IPS-11a (cell line): ENCODE data around the gene ATG16L1.

ENCODE experiments used
- H3K4me3 ChIP-seq: one replicate; pipeline ENCODE4 v1.5.1; 2013; ENCODE audit warnings: low read depth, low read length, control low read depth

The ATG16L1 gene

DNA sequence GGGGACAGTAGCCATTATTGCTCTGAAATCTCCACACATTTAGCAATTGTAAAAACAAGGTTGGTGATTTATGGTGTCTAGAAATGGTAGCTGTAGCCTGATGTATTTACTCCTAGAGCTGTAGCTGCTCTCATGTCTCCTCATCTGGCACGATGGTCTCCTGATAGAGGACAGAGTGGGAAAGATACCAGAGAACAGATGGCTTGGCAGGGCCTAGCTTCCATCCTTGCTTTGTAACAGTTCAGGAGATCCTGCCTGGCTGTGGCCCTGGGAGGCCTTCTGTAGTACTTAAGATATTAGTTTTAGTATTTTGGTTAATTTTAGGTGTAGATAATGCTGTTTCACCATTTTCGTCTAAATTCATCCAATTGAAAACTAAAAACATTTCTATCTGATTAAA, 6.7 kb downstream of the ATG16L1 start:
- H3K4me3 ChIP-seq = no peak overlapping the region

DNA sequence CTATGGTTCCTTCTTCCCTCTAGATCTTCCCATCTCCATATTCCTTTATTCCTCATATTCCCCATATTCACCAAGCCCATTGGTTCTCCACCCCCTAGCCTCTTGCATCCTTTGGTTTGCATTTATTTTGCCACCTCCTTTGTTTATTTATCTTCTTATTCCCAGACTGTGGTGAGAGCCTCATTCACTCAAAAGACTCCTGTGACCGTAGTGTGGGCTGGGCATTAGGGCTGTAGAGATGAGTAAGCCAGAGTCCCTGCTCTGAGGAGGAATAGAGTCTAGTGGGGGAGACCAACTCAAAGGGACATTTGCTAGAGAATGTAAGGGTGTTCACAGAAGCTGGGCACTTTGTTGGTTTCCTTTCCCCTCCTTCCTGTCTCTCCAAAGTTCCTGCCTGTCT, 8.3 kb downstream of the ATG16L1 start:
- no peak overlapping the region for H3K4me3 ChIP-seq

DNA sequence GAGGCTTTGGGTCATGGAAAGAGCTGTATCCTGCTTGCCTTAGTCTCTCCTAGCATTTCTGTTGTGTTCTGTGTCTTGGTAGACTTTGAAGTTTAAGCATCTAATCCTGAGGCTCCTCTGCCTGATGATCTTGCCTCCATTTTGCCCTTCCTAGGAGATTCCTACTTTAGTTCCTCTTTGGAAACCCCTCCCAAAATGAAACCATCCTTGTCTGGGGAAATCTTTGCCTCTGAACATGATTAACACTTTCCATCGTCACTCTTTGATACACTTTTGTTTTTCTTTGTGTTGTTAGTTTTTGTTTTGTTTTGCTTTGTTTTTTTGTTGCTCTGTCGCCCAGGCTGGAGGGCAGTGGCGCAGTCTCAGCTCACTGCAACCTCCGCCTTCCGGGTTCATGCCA, 9.2 kb downstream of the ATG16L1 start:
- H3K4me3 ChIP-seq = no peak overlapping the region

DNA sequence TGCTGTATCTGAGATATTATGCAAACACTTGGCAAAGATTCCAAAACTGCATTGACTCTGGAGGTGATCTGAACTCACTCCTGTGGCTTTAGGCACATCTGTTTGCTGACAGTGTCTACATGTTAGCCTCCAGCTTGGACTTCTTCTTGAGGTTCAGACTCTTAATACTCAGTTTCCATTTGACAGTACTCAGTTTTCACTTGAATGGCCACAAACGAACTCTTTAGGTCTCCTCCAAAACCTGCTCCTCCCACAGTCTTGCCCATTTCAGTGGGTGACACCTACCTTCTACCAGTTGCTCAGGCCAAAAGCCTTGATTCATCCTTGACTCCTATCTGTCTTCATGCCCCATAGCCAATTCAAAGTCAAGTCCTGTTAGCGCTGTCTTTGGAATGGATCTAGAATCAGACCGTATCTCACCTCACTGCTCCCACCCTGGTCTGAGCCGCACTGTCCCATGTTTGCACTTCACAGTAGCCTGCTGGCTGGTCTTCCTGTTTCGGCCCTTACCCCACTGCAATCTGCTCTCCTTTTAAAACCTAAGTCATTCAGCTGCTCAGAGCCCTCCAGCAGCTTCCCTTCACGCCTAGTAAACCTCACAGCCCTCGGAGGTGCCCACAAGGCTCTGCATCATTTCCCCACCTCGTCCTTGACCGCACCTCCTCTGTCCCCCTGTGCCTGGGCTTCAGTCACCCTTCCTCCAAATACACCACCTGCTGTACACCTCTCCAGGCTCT, 10.5 kb downstream of the ATG16L1 start:
- no peak overlapping the region for H3K4me3 ChIP-seq

DNA sequence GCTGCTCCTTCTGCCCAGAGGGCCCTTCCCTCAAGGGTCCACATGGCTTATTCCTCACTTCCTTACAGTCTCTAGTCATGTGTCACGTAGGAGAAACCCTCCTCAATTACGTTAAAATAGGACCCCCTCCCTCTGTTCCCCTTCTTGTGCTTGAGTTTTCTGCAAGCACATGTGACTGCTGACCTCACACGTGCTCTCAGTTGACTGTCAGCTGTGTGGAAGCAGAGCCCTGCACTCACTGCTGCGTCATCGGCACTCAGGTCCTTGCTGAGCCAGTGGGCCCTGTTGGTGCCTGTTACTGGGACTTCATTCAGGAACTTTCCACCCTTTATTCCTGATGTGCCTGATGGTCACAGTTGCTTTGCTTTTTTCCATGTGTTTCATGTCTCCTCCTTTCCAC, 11.1 kb downstream of the ATG16L1 start:
- H3K4me3 ChIP-seq = no peak overlapping the region

DNA sequence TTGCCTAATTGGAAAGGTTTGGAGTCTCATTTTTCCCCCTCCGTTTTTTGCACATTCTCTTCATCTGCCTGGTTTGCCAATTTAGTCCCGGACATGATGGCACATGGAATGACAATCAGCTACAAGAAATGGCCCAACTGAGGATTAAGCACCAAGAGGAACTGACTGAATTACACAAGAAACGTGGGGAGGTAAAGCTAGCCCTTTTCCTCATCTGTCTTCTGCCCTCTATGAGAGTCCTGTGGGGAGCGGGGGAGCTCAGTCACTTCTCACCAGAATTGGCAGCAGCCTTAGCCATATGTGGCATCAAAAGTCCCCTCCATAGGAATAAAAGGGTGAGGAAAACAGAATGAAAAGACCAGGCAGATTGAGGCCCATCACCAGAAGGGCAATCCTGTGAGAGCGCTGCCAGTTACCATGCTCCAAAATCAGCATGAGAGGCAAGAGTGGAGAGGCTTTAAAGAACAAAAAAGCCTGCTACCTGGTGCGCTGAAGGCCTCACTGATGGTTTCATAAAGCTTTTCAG, 11.6 kb downstream of the ATG16L1 start:
- no peak overlapping the region for H3K4me3 ChIP-seq

DNA sequence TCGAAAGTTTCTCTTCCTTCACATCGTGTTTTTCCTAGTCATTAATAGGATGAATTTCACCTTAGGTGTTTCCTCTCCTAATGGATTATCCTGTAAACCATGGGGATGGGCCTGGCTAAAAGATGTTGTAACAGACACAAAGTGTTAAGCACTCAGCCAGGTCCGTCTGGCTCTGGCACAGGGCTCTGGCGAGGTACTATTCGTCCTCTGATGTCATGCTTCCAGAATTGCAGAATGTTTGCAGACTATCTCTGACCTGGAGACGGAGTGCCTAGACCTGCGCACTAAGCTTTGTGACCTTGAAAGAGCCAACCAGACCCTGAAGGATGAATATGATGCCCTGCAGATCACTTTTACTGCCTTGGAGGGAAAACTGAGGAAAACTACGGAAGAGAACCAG, 13.2 kb downstream of the ATG16L1 start:
- no peak overlapping the region for H3K4me3 ChIP-seq

DNA sequence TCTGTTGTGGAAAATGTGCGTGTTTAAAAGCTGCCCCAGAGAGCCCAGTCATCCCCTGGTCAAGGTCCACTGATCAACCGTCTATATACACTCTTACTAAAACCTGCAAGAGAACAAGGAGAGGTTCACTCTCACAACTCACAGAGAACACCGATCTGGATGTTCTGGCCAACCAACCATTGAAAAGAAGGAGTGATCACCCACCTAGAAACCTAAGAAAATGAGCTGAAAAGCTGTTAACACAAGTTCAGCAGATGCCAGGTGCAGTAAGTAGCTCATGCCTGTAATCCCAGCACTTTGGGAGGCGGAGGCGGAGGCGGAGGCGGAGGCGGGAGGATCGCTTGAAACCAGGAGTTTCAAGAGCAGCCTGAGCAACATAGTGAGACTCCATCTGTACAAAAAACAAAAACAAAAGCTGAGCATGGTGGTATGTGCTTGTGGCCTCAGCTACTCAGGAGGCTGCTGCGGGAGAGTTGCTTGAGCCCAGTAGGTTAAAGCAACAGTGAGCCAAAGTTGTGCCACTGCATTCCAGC, 14.5 kb downstream of the ATG16L1 start:
- no peak overlapping the region for H3K4me3 ChIP-seq

DNA sequence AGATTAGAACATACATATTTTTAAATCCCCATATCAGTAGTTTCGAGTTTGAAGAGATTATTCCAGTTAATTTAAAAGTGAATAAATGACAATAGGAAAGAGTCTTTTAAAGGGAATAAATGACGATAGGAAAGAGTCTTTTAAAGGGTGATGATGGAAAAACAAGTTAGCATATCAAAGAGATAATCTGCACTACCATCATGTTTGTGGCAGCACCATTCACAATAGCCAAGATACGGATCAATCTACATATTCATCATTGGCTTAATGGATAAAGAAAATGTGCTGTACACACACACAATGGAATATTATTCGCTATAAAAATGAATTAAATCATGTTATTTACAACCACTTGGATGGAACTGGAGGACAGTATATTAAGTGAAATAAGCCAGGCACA, 15.0 kb downstream of the ATG16L1 start:
- H3K4me3 ChIP-seq = no peak overlapping the region

DNA sequence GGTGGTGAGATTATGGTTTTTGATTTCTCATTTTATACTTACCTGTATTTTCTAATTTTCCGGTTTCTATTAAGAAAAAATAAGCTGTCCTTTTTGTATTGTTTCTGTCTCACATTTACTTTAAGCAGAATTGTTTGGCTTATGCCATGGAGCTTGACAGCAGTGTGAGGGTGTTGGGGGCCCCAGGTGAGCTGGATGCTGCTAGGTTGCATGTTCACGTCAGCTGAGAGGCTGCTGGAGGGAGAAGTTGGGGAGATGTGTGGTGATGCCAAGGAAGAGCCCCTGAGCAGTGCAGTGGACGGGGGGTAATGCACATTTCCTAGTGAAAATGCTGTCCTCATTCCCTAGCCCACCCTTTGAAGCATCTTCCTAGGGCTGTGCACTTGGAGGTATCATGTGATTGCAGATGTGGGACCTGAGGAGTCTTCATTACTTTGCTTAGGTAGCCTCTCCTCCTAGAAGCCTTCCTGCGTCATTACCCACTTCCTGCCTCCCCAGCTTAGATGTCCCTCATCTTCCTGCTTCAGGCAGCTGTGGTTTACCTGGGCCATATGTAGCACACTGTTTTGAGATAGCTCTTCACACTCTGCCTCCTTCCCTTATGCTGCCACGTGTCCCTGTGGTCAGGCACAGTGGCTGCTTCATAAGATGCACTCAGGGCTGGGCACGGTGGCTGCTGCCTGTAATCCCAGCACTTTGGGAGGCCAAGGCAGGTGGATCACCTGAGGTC, 16.2 kb downstream of the ATG16L1 start:
- no peak overlapping the region for H3K4me3 ChIP-seq

DNA sequence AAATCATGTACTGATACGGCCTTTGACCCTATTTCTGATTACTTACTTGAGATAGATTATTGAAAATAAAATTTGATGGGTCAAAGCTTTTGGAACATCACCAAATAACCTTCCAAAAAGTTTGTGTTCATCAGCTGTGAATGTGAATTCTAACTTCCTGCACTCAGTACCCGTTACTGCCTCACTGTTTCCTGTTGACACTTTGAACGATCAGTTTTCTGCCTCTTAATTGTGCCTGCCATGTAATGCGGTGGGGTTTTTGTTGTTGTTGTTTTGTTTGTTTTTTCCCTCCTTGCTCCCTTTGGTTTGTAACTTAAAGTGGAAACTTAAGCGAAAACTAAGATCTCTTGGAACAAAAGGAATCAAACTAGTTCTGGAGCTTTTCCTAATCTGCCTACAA, 18.9 kb downstream of the ATG16L1 start:
- H3K4me3 ChIP-seq = no peak overlapping the region

DNA sequence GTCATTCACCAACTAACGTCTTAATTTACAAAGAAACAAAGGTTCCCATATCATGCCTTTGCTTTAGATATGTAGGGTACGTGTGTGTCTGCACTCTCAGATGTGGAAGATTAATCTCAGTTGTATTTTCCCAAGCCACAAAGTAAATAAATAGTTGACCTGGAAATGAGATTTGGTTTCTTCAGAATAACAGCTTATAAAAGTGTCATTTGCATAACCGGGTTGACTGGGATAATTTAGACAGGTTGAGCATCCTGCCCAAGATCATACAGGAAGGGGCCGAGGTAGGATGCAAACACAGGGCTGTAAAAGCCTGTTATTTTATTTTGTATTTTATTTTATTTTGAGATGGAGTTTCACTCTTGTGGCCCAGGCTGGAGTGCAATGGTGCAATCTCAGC, 19.5 kb downstream of the ATG16L1 start:
- H3K4me3 ChIP-seq = no peak overlapping the region

DNA sequence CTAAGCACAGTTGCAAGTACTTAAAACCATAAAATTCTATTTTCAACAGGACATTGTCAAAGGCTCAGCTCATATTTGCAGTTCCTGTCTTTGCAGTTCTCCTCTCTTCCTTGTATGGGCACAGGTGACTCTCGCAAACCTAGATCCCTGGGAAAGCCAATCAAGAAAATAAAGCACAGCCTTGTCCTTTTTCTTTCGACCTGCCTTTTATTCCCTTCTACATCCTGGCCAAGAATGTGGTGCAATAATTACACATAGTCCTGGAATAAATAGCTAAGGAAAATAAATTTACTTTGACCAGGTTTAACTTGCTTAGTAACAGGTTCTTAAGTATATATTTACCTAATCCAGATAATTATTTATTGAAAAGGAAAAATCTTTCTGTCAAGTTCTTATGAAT, 20.2 kb downstream of the ATG16L1 start:
- H3K4me3 ChIP-seq = no peak overlapping the region

DNA sequence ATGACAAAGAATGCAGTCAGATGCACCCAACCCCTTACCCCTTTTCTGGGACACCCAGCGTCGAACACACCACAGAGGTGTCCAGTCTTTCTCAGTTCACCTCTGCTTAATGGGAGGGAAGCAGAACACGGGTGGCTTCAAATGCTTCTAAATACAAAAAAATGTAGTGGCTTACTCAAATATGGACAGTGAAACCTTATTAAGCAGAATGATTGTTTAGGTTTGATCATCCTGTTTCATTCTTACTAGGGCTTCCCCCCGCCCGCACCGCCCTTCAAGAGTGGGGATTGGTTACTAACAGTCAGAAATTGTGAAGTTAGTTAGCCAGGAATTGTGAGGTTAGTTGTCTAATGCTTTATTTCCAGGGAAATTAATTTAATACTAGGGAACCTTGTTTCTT, 21.6 kb downstream of the ATG16L1 start:
- no peak overlapping the region for H3K4me3 ChIP-seq

DNA sequence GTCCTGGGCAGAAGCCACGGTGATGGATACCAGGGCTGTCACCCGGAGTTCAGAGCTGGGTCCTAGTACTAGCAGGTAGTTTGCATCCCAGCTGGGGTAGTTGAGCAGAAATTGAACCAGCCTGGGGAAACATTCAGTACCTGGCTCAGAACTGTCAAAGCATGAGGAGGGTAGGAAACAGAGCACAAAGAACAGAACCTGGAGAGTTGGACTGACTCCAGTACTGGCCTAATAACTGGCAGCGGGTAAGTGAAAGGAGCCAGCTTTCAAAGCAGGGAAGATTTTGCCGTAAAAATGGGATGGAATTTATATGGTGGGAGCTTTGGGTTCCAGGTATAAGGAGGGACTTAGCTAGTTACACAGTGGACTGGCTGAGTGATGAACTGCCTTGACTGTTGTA, 23.8 kb downstream of the ATG16L1 start:
- no peak overlapping the region for H3K4me3 ChIP-seq

DNA sequence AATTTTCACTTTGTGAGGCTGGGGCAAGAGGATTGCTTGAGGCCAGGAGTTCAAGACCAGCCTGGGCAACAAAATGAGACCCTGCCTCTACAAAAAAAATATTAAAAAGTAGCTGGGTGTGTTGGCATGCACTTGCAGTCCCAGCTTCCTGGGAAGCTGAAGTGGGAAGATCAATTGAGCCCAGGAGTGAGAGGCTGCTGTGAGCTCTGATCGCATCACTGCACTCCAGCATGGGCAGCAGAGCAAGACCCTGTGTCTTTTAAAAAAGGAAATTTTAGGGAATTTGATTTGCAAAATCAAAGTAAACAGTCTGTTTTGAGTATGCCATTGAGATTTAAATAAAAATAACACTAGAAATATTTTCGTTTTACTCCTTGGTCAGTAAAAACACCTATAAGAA, 27.4 kb downstream of the ATG16L1 start:
- no peak overlapping the region for H3K4me3 ChIP-seq

DNA sequence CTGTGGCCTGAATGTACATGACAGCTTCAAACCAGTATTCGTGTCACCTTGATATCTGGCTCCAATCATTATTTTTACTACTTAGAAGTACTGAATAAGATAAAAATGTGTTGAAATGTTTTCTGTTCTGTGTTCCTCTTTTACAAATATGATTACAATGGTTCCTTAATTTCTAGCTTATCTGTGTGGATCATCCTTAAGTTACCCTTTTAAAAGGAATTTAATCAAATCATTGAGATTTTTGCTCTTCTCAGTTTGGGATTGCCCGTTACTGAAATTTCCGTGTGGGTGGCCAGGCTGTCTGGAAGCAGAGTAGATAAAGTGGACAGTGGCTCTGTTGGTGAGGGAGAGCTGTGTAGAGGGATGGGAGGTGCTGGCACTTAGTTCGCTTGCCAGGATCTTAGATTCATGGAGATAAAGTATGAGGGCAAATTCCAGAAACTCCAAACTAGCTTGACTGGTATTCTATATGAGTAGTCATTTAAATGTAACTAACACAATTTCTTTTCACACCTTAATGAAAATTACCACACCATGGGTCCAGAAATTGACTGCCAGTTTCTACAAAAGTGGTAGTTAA, 28.7 kb downstream of the ATG16L1 start:
- H3K4me3 ChIP-seq = no peak overlapping the region

DNA sequence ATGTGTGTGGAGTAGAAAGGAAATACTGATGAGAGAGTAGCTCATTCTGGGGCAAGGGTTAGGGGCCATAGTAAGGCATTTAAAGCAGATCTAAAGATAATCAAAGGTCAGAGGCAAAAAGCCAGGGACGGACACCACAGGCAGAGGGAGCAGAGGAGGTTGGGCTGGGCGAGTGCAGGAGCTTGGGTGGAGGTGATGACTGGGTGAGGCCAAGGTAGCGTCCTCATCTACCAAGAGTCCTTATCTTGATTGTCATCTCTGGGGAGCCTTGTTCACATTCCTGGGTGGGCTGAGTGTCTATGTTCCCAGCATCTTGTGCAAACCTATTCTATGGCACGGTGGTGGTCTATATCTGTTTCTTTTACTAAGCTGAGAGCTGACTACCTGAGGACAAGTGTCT, 30.1 kb downstream of the ATG16L1 start:
- H3K4me3 ChIP-seq = no peak overlapping the region

DNA sequence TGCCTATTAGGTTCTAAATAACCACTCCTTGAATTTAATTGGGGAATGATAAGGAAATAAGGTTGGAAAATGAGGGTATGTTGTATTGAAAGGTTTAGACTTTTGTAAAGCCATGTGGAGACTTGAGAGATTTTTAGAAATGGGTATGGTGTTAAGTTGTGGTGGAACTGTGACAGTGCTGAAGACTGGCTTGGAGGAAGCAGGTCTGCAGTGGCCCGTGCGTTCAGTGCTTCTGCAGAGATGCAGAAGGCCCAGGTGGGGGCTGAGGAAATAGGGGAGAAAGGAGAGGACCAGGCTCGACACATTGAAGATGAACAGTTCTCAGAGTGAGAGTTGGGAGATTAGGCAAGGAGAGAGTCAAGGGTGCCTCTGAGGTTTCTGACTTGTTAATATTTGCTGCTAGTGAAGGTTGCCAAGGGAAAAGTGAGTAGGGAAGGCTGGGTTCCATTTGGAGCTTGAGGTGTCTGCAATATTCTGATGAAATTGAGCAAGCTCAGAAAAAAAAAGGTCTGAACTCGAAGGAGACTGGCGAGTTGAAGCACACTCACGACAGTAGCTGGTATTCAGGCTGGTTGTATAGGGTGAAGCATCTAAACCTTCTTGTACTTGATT, 30.6 kb downstream of the ATG16L1 start:
- no peak overlapping the region for H3K4me3 ChIP-seq

DNA sequence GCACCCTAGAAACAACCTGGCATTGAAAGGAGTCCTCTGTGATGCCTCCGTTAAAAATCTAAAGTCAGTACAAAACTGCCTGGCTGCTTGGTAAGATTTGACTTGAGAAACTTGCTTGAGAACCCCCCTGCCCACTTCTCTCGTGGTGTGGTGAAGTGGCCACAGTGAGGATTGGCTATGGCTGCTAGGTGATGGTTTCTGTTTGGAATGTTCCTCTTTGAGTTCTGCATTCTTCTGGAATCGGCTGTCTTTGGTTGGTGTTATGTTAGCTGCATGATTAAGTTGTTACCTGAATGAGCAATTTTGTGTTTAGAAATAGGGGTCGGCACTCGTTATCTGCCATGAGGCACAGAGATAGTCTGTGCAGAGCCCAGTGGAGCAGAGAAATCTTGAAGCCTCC, 34.4 kb downstream of the ATG16L1 start:
- H3K4me3 ChIP-seq = no peak overlapping the region

DNA sequence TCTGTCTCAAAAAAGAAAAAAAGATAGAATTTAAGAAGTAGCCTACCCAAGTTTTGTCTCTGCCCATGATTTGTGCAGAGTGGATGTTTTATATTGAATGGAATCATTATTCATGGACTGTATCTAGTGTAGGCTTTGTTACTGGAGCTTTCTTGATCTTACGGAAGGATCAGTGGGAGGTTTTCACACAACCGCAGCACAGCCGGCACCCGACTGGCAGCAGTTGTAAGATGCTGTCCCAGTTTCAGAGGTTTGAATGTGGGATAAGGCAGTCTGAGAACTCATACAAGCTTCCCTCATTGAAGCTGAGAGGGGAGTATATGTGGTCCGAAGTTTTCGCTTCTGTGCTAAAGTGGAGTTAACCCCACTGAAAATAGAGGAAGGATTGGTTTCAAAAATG, 36.4 kb downstream of the ATG16L1 start:
- H3K4me3 ChIP-seq = no peak overlapping the region
